ENCODE measurements around the gene TAF4.

GRCh38 chr20:62088258-62089127 lies 22.8 kb upstream of the TAF4 start:
- TF ChIP-seq POLR2A (IDR thresholded peaks at IDR 0.05) (no peak), CTCF (IDR thresholded peaks at IDR 0.05) (no peak)
